Mammary epithelial cell (primary cell): ENCODE data around the gene COL24A1.

Experiments used
- EZH2 ChIP-seq: IDR thresholded peaks from 2 replicates; pipeline ENCODE4 v1.6.1; 2012; ENCODE audit warnings: low read length, inconsistent platforms, borderline replicate concordance
- TF ChIP-seq, protein P1 (sequence below), 2 donors: IDR thresholded peaks in 1 of 2; conservative IDR thresholded peaks in 1 of 2; 2 replicates each; pipeline ENCODE4 v1.5.1; 2011 to 2012; ENCODE audit warnings: inconsistent platforms in 2 of 2, low read length in 2 of 2, mild to moderate bottlenecking in 2 of 2, control low read depth in 1 of 2, low read depth in 1 of 2; ENCODE audit not compliant: insufficient read depth in 1 of 2; ENCODE audit errors: extremely low read depth in 1 of 2

DNA sequence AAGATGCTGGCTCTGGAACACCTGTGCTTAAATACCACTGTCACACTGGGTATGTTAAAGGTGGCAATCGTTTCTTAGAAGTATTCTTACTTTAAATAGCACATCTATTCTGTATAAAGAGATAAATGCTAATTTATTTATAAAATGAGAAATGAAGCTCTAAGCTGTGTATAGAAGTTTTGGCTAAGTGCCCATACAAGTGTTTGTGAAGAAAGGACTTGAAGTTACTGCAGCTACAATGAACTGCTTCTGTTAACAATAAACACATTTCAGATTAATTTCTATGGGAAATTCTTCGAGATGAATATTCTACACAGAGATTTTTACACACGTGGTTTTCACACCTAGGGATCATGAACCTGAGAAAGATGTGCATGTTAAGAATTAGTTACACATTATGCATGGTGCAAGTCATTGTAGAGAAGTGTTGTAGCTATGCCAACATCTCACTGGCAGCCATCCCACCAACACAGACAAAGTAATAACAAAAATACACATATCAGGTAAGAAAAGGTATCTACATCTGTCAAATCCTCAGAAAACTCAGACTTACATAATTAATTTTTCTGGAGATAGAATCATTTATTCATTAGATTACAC lies 16.2 kb downstream of the COL24A1 start:
- no peak for TF ChIP-seq EZH2
- TF ChIP-seq, protein P1, sequence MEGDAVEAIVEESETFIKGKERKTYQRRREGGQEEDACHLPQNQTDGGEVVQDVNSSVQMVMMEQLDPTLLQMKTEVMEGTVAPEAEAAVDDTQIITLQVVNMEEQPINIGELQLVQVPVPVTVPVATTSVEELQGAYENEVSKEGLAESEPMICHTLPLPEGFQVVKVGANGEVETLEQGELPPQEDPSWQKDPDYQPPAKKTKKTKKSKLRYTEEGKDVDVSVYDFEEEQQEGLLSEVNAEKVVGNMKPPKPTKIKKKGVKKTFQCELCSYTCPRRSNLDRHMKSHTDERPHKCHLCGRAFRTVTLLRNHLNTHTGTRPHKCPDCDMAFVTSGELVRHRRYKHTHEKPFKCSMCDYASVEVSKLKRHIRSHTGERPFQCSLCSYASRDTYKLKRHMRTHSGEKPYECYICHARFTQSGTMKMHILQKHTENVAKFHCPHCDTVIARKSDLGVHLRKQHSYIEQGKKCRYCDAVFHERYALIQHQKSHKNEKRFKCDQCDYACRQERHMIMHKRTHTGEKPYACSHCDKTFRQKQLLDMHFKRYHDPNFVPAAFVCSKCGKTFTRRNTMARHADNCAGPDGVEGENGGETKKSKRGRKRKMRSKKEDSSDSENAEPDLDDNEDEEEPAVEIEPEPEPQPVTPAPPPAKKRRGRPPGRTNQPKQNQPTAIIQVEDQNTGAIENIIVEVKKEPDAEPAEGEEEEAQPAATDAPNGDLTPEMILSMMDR (conservative IDR thresholded peaks at IDR 0.05 in 1 of 2, IDR thresholded peaks at IDR 0.05 in 1 of 2; ENCODE audit: extremely low read depth in 1 of 2, insufficient read depth in 1 of 2, low read depth in 1 of 2, low read length in 2 of 2), result no peak
